HepG2 (cell line): ENCODE results near the gene C6orf132. TPM values are rescaled to one million over a fixed set of nuclear protein-coding genes. Genes with fewer than 3 reads are reported as not detected.
A peak's percentile ranks its signal among the peaks of the same experiment; 100 is the strongest.

Experiments
- ARNT2 ChIP-seq: sonication (generic); formaldehyde crosslinking; IDR thresholded peaks from 2 replicates; pipeline ENCODE4 v1.8.0; 2022; ENCODE audit warnings: mild to moderate bottlenecking, low read depth, missing genetic modification reagents, moderate library complexity
- ASH2L ChIP-seq: fragments of 300-600, 200-600 bp; sonication (generic); IDR thresholded peaks from 2 replicates; pipeline ENCODE4 v1.7.0; 2017; ENCODE audit warnings: low read depth, mild to moderate bottlenecking, moderate library complexity, mixed read lengths, low read length; ENCODE audit not compliant: insufficient read length
- CEBPG ChIP-seq: IDR thresholded peaks from 2 replicates; pipeline ENCODE4 v1.6.1; 2016
- CREB1 ChIP-seq, 2 experiments: fragments of 450-650 bp in 1 of 2; IDR thresholded peaks; 2 replicates each; pipeline ENCODE4 v1.6.1; 2016 to 2017; ENCODE audit warnings: control low read depth in 1 of 2, mild to moderate bottlenecking in 1 of 2, missing compliant biosample characterization in 1 of 2, missing genetic modification characterization in 1 of 2
- DNMT1 ChIP-seq: sonication (generic); formaldehyde crosslinking; IDR thresholded peaks from 2 replicates; pipeline ENCODE4 v1.5.1; 2020; ENCODE audit warnings: mild to moderate bottlenecking, missing genetic modification reagents
- ESRRA ChIP-seq: sonication (generic); formaldehyde crosslinking; IDR thresholded peaks from 2 replicates; pipeline ENCODE4 v1.5.1; 2020; ENCODE audit warnings: mild to moderate bottlenecking, low read depth, missing genetic modification reagents
- ETS1 ChIP-seq: sonication (generic); formaldehyde crosslinking; IDR thresholded peaks from 2 replicates; pipeline ENCODE4 v1.4.0; 2020; ENCODE audit warnings: missing genetic modification reagents
- HOXA9 ChIP-seq: sonication (generic); formaldehyde crosslinking; IDR thresholded peaks from 2 replicates; pipeline ENCODE4 v1.8.1; 2022; ENCODE audit warnings: missing genetic modification reagents, mild to moderate bottlenecking, moderate library complexity, borderline replicate concordance
- MBD4 ChIP-seq: IDR thresholded peaks from 2 replicates; pipeline ENCODE4 v1.6.1; 2012; ENCODE audit warnings: low read length, inconsistent platforms, borderline replicate concordance
- PAF1 ChIP-seq: IDR thresholded peaks from 2 replicates; pipeline ENCODE4 v1.6.1; 2016; ENCODE audit warnings: missing genetic modification reagents, missing compliant biosample characterization
- POLR2G ChIP-seq: fragments of 200-400 bp; formaldehyde crosslinking; IDR thresholded peaks from 2 replicates; pipeline ENCODE4 v1.6.1; 2018; ENCODE audit warnings: mild to moderate bottlenecking, low read depth, low read length, moderate library complexity
- SIX1 ChIP-seq: sonication (generic); formaldehyde crosslinking; IDR thresholded peaks from 2 replicates; pipeline ENCODE4 v1.4.0; 2020; ENCODE audit warnings: missing genetic modification reagents, borderline replicate concordance
- SMAD3 ChIP-seq: sonication (generic); formaldehyde crosslinking; IDR thresholded peaks from 2 replicates; pipeline ENCODE4 v1.4.0; 2020; ENCODE audit warnings: missing genetic modification reagents
- SP1 ChIP-seq, 2 experiments: fragments of 450-650 bp in 1 of 2; sonication (generic) in 1 of 2; formaldehyde crosslinking in 1 of 2; IDR thresholded peaks; 2 replicates each; pipeline versions ENCODE4 v1.4.0 to v1.6.1; 2016 to 2020; ENCODE audit warnings: missing genetic modification reagents in 1 of 2
- XBP1 ChIP-seq: sonication (generic); formaldehyde crosslinking; IDR thresholded peaks from 2 replicates; pipeline ENCODE4 v1.5.0; 2020; ENCODE audit warnings: missing genetic modification reagents
- XRCC5 ChIP-seq: fragments of 200-400 bp; formaldehyde crosslinking; optimal IDR thresholded peaks from 2 replicates; pipeline ENCODE3; 2017; ENCODE audit warnings: mild to moderate bottlenecking, low read length
- ZBTB33 ChIP-seq: sonication (generic); formaldehyde crosslinking; IDR thresholded peaks from 2 replicates; pipeline ENCODE4 v1.4.0; 2020; ENCODE audit warnings: missing genetic modification reagents
- ZFP36L1 ChIP-seq: sonication (generic); formaldehyde crosslinking; IDR thresholded peaks from 2 replicates; pipeline ENCODE4 v1.8.0; 2022; ENCODE audit warnings: mild to moderate bottlenecking, missing genetic modification reagents, moderate library complexity
- ZFP36L2 ChIP-seq: sonication (generic); formaldehyde crosslinking; IDR thresholded peaks from 2 replicates; pipeline ENCODE4 v1.4.0; 2020; ENCODE audit warnings: missing genetic modification reagents
- ZNF263 ChIP-seq: sonication (generic); formaldehyde crosslinking; IDR thresholded peaks from 2 replicates; pipeline ENCODE4 v1.4.0; 2020; ENCODE audit warnings: missing genetic modification reagents
- ZNF326 ChIP-seq: sonication (generic); formaldehyde crosslinking; IDR thresholded peaks from 2 replicates; pipeline ENCODE4 v1.4.0; 2020; ENCODE audit warnings: missing genetic modification reagents, borderline replicate concordance
- ZNF367 ChIP-seq: sonication (generic); formaldehyde crosslinking; IDR thresholded peaks from 2 replicates; pipeline ENCODE4 v1.4.0; 2020; ENCODE audit warnings: missing genetic modification reagents, borderline replicate concordance
- ZNF432 ChIP-seq: sonication (generic); formaldehyde crosslinking; IDR thresholded peaks from 2 replicates; pipeline ENCODE4 v1.5.0; 2020; ENCODE audit warnings: missing genetic modification reagents, mild to moderate bottlenecking, borderline replicate concordance
- ZNF572 ChIP-seq: sonication (generic); formaldehyde crosslinking; IDR thresholded peaks from 2 replicates; pipeline ENCODE4 v1.5.1; 2020; ENCODE audit warnings: mild to moderate bottlenecking, missing genetic modification reagents
- ZNF652 ChIP-seq: IDR thresholded peaks from 2 replicates; pipeline ENCODE4 v1.6.1; 2016; ENCODE audit warnings: low read depth, borderline replicate concordance
- ZNF839 ChIP-seq: sonication (generic); formaldehyde crosslinking; IDR thresholded peaks from 2 replicates; pipeline ENCODE4 v1.4.0; 2020; ENCODE audit warnings: missing genetic modification reagents, mild to moderate bottlenecking, borderline replicate concordance
- ZNF878 ChIP-seq: sonication (generic); formaldehyde crosslinking; IDR thresholded peaks from 2 replicates; pipeline ENCODE4 v1.8.1; 2023; ENCODE audit warnings: mild to moderate bottlenecking, missing genetic modification reagents, moderate library complexity
- polyA plus RNA-seq, 8 experiments: library from polyadenylated mRNA; depleted of rRNA in 3 of 8; stranded (reverse) in 7 of 8; unstranded in 1 of 8; fragments of >200 nt; fragmentation: Illumina TruSeq in 4 of 8; extraction: Trizol in 4 of 8; gene quantifications; 2 replicates each; pipeline versions ENCODE4 v1.2.1 to v1.2.3, GENCODE V29; 2011 to 2016; ENCODE audit warnings: low read depth in 4 of 8, missing spikeins in 1 of 8, mixed read lengths in 1 of 8; ENCODE audit not compliant: insufficient read depth in 1 of 8
- total RNA-seq, 5 experiments: library from RNA; depleted of rRNA; stranded (reverse); fragments of >200 nt; fragmentation: Illumina TruSeq; extraction: Trizol; gene quantifications; 2 replicates each; pipeline ENCODE4 v1.2.3, GENCODE V29; 2016; ENCODE audit warnings: low read depth in 1 of 5
- TF ChIP-seq, protein P1 (sequence below): IDR thresholded peaks from 2 replicates; pipeline ENCODE4 v1.6.1; 2012; ENCODE audit warnings: inconsistent platforms

Gene C6orf132
- total and polyA plus RNA-seq, 2 of the 13 experiments (the other 11 are each of a cell fraction or from before 2014, with no cell fraction given): 0.78 to 3.0 TPM

DNA sequence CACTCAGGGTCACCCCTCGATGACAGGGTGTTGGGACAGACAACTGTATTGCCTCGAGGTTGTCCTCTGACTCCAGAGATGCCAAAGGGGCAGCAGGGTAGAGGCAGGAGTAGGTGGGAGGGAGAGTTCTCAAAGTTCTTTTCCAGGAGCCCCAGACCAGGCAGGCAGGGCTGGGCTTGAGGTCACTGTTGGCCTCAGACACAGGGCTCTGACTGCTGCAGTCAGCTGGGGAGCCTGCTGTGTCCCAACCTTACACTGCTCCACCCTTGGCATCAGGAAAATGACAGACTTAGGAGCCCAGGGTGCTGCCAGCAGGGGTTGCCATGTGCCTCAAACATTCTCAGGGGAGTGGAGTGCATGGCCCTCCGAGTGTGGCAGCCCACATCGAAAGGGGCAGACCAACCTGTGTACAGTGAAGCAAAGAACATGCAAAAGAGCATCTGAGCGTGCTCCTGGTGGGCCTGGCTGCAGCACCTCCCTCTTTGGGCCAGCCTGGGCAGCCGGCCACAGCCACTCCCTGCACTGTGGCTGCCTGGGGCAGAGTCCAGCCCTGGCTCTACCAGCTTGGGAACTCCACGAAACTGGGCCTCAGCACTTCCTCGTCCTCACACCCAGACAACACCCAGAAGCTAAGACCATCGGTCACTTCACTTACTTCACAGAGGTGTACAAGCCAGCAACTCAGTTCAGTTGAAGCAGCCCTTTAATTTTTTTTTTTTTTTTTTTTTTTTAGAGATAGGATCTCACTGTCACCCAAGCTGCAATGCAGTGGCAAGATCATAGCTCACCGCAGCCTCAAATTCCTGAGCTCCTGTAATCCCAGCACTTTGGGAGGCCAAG is 24.0 kb downstream of the C6orf132 start (continued):
- no peak for TF ChIP-seq POLR2G
- TF ChIP-seq ZBTB33 (CRISPR knock-in tag): no peak
- TF ChIP-seq XBP1: no peak
- TF ChIP-seq SIX1: no peak
- peak; percentile 76 for TF ChIP-seq ESRRA (CRISPR knock-in tag)
- no peak for TF ChIP-seq ZNF839 (CRISPR knock-in tag)
- TF ChIP-seq ZFP36L1: no peak
- no peak for TF ChIP-seq ZNF326 (CRISPR knock-in tag)
- TF ChIP-seq, protein P1, sequence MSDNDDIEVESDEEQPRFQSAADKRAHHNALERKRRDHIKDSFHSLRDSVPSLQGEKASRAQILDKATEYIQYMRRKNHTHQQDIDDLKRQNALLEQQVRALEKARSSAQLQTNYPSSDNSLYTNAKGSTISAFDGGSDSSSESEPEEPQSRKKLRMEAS: peak; percentile 81
- no peak for TF ChIP-seq ZNF367 (CRISPR knock-in tag)
- peak; percentile 47; the same call in 1 of the 2 replicates for TF ChIP-seq ZNF263
- no peak for TF ChIP-seq SP1 (IDR thresholded peaks at IDR 0.05)
- TF ChIP-seq SP1 (CRISPR knock-in tag; IDR thresholded peaks at IDR 0.05): no peak
- peak; percentile 3; the same call in 1 of the 2 replicates for TF ChIP-seq CEBPG (CRISPR knock-in tag)
- no peak for TF ChIP-seq ARNT2
- no peak for TF ChIP-seq ZFP36L2
- no peak for TF ChIP-seq ZNF878 (CRISPR knock-in tag)
- peak; percentile 87 for TF ChIP-seq XRCC5
- TF ChIP-seq MBD4: no peak
- TF ChIP-seq DNMT1: peak; percentile 73; the same call in 1 of the 2 replicates
- TF ChIP-seq ZNF432 (CRISPR knock-in tag): no peak
- no peak for TF ChIP-seq CREB1 (IDR thresholded peaks at IDR 0.05)
- no peak for TF ChIP-seq CREB1 (CRISPR knock-in tag; IDR thresholded peaks at IDR 0.05)
- TF ChIP-seq ZNF572: no peak
- TF ChIP-seq ETS1 (CRISPR knock-in tag): no peak
- no peak for TF ChIP-seq ASH2L
- TF ChIP-seq SMAD3 (CRISPR knock-in tag): no peak
- TF ChIP-seq PAF1 (CRISPR knock-in tag): no peak
- TF ChIP-seq HOXA9 (CRISPR knock-in tag): no peak
- no peak for TF ChIP-seq ZNF652 (CRISPR knock-in tag)
